CD14-positive monocyte (primary cell): Measurements from ENCODE around the gene DNAJB8. TPM values are rescaled to one million over a fixed set of nuclear protein-coding genes. Genes with fewer than 3 reads are reported as not detected.

ENCODE experiments used
- DNase-seq, 3 donors: peaks; one replicate each; pipeline ENCODE4 v3.0.0-alpha.2; 2011 to 2022
- H2AFZ ChIP-seq: 2 replicates; pipeline ENCODE4 v1.6.0; 2012; ENCODE audit warnings: mild to moderate bottlenecking, low read depth, low read length, inconsistent platforms; ENCODE audit not compliant: insufficient read depth, poor library complexity, severe bottlenecking
- H3K27ac ChIP-seq, 2 donors: 1 replicate in 1 of 2; 2 replicates in 1 of 2; pipeline ENCODE4 v1.5.1; 2012 to 2013; ENCODE audit warnings: low read length in 2 of 2, control low read depth in 1 of 2, inconsistent platforms in 1 of 2, low read depth in 1 of 2, mild to moderate bottlenecking in 1 of 2
- H3K27me3 ChIP-seq, 2 donors: one replicate each; pipeline versions ENCODE4 v1.6.0 to v1.6.1; 2011 to 2013; ENCODE audit warnings: low read length in 2 of 2; ENCODE audit not compliant: control insufficient read depth in 2 of 2, insufficient read depth in 2 of 2
- H3K36me3 ChIP-seq, 2 donors: replicated peaks in 1 of 2; 1 replicate in 1 of 2; 2 replicates in 1 of 2; pipeline versions ENCODE4 v1.5.1 to v1.6.1; 2012 to 2013; ENCODE audit warnings: low read length in 2 of 2, control low read depth in 1 of 2, inconsistent platforms in 1 of 2, mild to moderate bottlenecking in 1 of 2; ENCODE audit not compliant: insufficient read depth in 2 of 2, control insufficient read depth in 1 of 2
- H3K4me1 ChIP-seq, 2 donors: 1 replicate in 1 of 2; 2 replicates in 1 of 2; pipeline versions ENCODE4 v1.5.1 to v1.6.1; 2012 to 2013; ENCODE audit warnings: low read length in 2 of 2, control low read depth in 1 of 2, inconsistent platforms in 1 of 2, mild to moderate bottlenecking in 1 of 2, moderate library complexity in 1 of 2; ENCODE audit not compliant: insufficient read depth in 2 of 2, control insufficient read depth in 1 of 2
- H3K4me2 ChIP-seq: replicated peaks from 2 replicates; pipeline ENCODE3; 2012; ENCODE audit warnings: low read length, moderate library complexity, mild to moderate bottlenecking; ENCODE audit not compliant: poor library complexity, severe bottlenecking; ENCODE audit errors: extremely low read depth
- H3K4me3 ChIP-seq, 3 experiments: fragments of 200-600 bp in 1 of 3; sonication (generic) in 1 of 3; replicated peaks in 1 of 3; 1 replicate in 2 of 3; 2 replicates in 1 of 3; pipeline ENCODE4 v1.5.1; 2011 to 2013; ENCODE audit warnings: low read length in 3 of 3, mild to moderate bottlenecking in 3 of 3, control low read depth in 2 of 3, low read depth in 2 of 3, inconsistent platforms in 1 of 3, moderate library complexity in 1 of 3
- H3K79me2 ChIP-seq: 2 replicates; pipeline ENCODE4 v1.6.0; 2012; ENCODE audit warnings: mild to moderate bottlenecking, control low read depth, inconsistent platforms, low read length, moderate library complexity; ENCODE audit not compliant: insufficient read depth
- H3K9ac ChIP-seq: 2 replicates; pipeline ENCODE4 v1.6.0; 2017; ENCODE audit warnings: low read length, mild to moderate bottlenecking; ENCODE audit not compliant: insufficient read depth, poor library complexity, severe bottlenecking
- H3K9me3 ChIP-seq, 2 donors: replicated peaks in 1 of 2; 1 replicate in 1 of 2; 2 replicates in 1 of 2; pipeline versions ENCODE4 v1.5.1 to v1.6.1; 2012 to 2013; ENCODE audit warnings: low read length in 2 of 2, control low read depth in 1 of 2; ENCODE audit not compliant: control insufficient read depth in 1 of 2, insufficient read depth in 1 of 2
- H4K20me1 ChIP-seq: 2 replicates; pipeline ENCODE4 v1.6.0; 2012; ENCODE audit warnings: mild to moderate bottlenecking, low read length, control low read depth, moderate library complexity; ENCODE audit not compliant: insufficient read depth
- H3K27ac Mint-ChIP-seq, 7 donors: one replicate each; pipeline ENCODE4 v1.8.0; 2020; ENCODE audit warnings: mild to moderate bottlenecking in 7 of 7, mixed read lengths in 7 of 7, moderate library complexity in 6 of 7, inconsistent platforms in 2 of 7
- H3K27me3 Mint-ChIP-seq, 3 donors: one replicate each; pipeline ENCODE4 v1.8.0; 2021 to 2022; ENCODE audit warnings: low read depth in 3 of 3, mild to moderate bottlenecking in 3 of 3, mixed read lengths in 3 of 3, moderate library complexity in 3 of 3, inconsistent platforms in 1 of 3
- H3K36me3 Mint-ChIP-seq, 2 donors: one replicate each; pipeline ENCODE4 v1.8.0; 2020; ENCODE audit warnings: mixed read lengths in 2 of 2, inconsistent platforms in 1 of 2, mild to moderate bottlenecking in 1 of 2
- H3K4me1 Mint-ChIP-seq: one replicate; pipeline ENCODE4 v1.8.0; 2020; ENCODE audit warnings: mild to moderate bottlenecking, mixed read lengths
- H3K4me3 Mint-ChIP-seq, 2 donors: one replicate each; pipeline ENCODE4 v1.8.0; 2020; ENCODE audit warnings: mild to moderate bottlenecking in 2 of 2, mixed read lengths in 2 of 2, moderate library complexity in 1 of 2
- H3K9me3 Mint-ChIP-seq, 7 donors: one replicate each; pipeline ENCODE4 v1.8.0; 2020 to 2022; ENCODE audit warnings: mixed read lengths in 7 of 7, mild to moderate bottlenecking in 6 of 7, moderate library complexity in 6 of 7, inconsistent platforms in 2 of 7
- WGBS: methylation state at CpG from one replicate; pipeline ENCODE4 v1.1.5; 2013; ENCODE audit warnings: missing lambda C conversion rate; ENCODE audit not compliant: insufficient coverage; 5-methylcytosine and 5-hydroxymethylcytosine counted together
- intact Hi-C, 2 donors: fragments of 100-400 bp; cut with micrococcal nuclease; formaldehyde crosslinking; loops; one replicate each; pipeline versions ENCODE4 v1.15.0 to v1.15.1; 2023
- polyA plus RNA-seq, 3 donors: library from polyadenylated mRNA; depleted of rRNA in 1 of 3; unstranded in 2 of 3; stranded (reverse) in 1 of 3; fragments of 300-500 nt in 2 of 3; fragments of >200 nt in 1 of 3; fragmentation: Illumina TruSeq in 2 of 3; gene quantifications; 1 replicate in 2 of 3; 2 replicates in 1 of 3; pipeline ENCODE4 v1.2.3, GENCODE V29; 2012 to 2021
- TF ChIP-seq, protein P1 (sequence below): fragments of 200-600 bp; IDR thresholded peaks from one replicate; pipeline ENCODE4 v1.8.0; 2022; ENCODE audit warnings: antibody characterized with exemption, mild to moderate bottlenecking

DNAJB8 gene
- polyA plus RNA-seq, 3 donors: not detected

DNA sequence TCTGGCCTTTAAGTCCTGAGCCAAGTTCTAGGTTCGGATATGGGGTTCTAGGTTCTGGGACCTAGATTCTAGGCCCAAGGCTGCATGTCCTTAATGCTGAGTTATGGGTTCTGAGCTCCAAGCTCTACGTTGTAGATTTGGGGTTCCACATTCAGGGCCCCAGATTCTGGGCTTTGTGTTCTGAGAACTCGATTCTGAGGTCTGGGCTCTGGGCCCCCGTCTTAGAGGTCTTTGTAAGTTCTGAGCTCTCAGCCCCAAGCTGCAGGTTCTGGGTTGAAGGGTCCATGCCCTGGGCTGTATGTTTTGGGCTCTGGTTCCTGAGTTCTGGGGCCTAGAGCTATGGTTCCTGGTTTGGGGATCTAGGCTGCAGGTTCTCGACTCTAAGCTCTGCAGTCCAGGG, 10.0 kb upstream of the DNAJB8 start:
- no peaks in the 10 kb centered on the region for H3K36me3 Mint-ChIP-seq
- Histone ChIP-seq H4K20me1 (no peaks in the 10 kb centered on the region), H3K27ac (no peak overlapping the region), H3K79me2 (no peaks in the 10 kb centered on the region), H3K27me3 (peaks cover 0 to 5% of the 10 kb centered on the region in 2 donors), H3K4me1 (no peaks in the 10 kb centered on the region), H3K9ac (no peak overlapping the region), H3K36me3 (no peaks in the 10 kb centered on the region), H2AFZ (no peak overlapping the region), H3K4me3 (no peak overlapping the region), H3K9me3 (no peaks in the 10 kb centered on the region), H3K4me2 (no peak overlapping the region)
- WGBS: 68% methylated on average over 5 of the region's 5 CpGs
- H3K4me3 Mint-ChIP-seq: no peak overlapping the region
- no peak for DNase-seq
- intact Hi-C loops: no loop called here
- no peak overlapping the region for H3K27ac Mint-ChIP-seq
- H3K9me3 Mint-ChIP-seq: no peaks in the 10 kb centered on the region
- no peaks in the 10 kb centered on the region for H3K4me1 Mint-ChIP-seq
- peaks cover 18 to 29% (median 24%) of the 10 kb centered on the region in 3 donors for H3K27me3 Mint-ChIP-seq
- TF ChIP-seq, protein P1, sequence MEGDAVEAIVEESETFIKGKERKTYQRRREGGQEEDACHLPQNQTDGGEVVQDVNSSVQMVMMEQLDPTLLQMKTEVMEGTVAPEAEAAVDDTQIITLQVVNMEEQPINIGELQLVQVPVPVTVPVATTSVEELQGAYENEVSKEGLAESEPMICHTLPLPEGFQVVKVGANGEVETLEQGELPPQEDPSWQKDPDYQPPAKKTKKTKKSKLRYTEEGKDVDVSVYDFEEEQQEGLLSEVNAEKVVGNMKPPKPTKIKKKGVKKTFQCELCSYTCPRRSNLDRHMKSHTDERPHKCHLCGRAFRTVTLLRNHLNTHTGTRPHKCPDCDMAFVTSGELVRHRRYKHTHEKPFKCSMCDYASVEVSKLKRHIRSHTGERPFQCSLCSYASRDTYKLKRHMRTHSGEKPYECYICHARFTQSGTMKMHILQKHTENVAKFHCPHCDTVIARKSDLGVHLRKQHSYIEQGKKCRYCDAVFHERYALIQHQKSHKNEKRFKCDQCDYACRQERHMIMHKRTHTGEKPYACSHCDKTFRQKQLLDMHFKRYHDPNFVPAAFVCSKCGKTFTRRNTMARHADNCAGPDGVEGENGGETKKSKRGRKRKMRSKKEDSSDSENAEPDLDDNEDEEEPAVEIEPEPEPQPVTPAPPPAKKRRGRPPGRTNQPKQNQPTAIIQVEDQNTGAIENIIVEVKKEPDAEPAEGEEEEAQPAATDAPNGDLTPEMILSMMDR: no peak

DNA sequence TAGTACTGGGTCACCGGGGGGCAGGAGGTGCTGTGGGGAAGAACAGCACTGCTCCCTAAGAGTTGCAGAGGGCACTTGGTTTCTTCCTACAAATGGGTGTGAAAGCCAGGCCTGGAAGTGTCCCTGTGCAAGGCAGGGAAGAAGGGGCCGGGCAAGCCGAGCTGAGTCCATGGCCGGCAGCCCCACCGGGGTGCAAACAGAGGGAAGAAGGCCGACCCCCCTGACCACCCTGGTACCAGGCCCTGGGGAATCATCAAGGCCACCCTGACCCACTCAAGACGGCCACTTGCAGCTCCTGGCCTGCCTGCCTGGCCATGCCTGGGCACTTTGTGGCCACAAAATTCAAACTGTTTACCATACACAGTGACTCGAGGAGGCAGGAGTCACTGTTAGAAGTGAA, 8.7 kb upstream of the DNAJB8 start:
- Histone ChIP-seq H3K27me3 (no peaks in the 10 kb centered on the region), H2AFZ (no peak overlapping the region), H3K27ac (no peak overlapping the region), H3K36me3 (no peaks in the 10 kb centered on the region), H3K4me2 (no peak overlapping the region), H3K4me1 (no peaks in the 10 kb centered on the region), H4K20me1 (no peaks in the 10 kb centered on the region), H3K4me3 (no peak overlapping the region), H3K9ac (no peak overlapping the region), H3K9me3 (no peaks in the 10 kb centered on the region), H3K79me2 (no peaks in the 10 kb centered on the region)
- H3K4me1 Mint-ChIP-seq: no peaks in the 10 kb centered on the region
- no peak overlapping the region for H3K27ac Mint-ChIP-seq
- intact Hi-C loops: no loop called here
- H3K4me3 Mint-ChIP-seq: no peak overlapping the region
- 100% methylated on average over 2 of the region's 8 CpGs for WGBS
- no peaks in the 10 kb centered on the region for H3K9me3 Mint-ChIP-seq
- H3K27me3 Mint-ChIP-seq: peaks cover 14 to 21% (median 16%) of the 10 kb centered on the region in 3 donors
- TF ChIP-seq, protein P1: no peak
- no peaks in the 10 kb centered on the region for H3K36me3 Mint-ChIP-seq
- DNase-seq: no peak
